Measurements from ENCODE around the gene TRAF4.

- 0 out of 2 replicates have a peak, but pooled peaks have one; percentile 28 for TF ChIP-seq POLR2AphosphoS5 (IDR thresholded peaks at IDR 0.05; ENCODE audit: borderline replicate concordance, low read depth, low read length)
- TF ChIP-seq EZH2 (IDR thresholded peaks at IDR 0.05), result no peak
Measured at GRCh38 chr17:28704219-28704858, 39.5 kb upstream of the TRAF4 start.
